GM12864 (cell line): ENCODE data around the gene DDN.
A peak's percentile ranks its signal among the peaks of the same experiment; 100 is the strongest.

Experiments used
- DNase-seq: peaks from one replicate; pipeline ENCODE4 v3.0.0-alpha.2; 2011; ENCODE audit warnings: low read depth
- H3K4me3 ChIP-seq: 2 replicates; pipeline ENCODE4 v1.5.1; 2011; ENCODE audit warnings: mild to moderate bottlenecking, low read depth, low read length, control low read depth
- TF ChIP-seq, protein P1 (sequence below): IDR thresholded peaks from 2 replicates; pipeline ENCODE4 v1.5.1; 2011; ENCODE audit warnings: low read depth, mild to moderate bottlenecking, moderate library complexity, low read length, control low read depth, inconsistent platforms; ENCODE audit errors: missing control alignments

DDN gene

DNA sequence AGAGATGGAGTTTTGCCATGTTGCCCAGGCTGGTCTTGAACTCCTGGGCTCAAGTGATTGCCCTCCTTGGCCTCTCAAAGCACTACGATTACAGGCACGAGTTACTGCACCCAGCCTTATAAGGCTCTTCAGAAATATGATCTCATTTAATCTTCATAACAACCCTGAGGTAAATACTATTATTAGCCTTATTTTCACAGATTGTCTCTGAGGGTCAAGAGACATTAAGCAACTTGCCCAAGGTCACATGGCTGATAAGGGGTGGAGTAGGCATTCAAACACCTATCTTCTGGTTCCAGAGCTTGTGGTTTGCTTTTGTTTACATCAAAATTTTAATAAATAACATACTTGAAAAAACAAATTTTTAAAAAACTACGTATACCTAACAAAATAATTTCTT is 14.3 kb upstream of the DDN start:
- no peak for DNase-seq
- TF ChIP-seq, protein P1, sequence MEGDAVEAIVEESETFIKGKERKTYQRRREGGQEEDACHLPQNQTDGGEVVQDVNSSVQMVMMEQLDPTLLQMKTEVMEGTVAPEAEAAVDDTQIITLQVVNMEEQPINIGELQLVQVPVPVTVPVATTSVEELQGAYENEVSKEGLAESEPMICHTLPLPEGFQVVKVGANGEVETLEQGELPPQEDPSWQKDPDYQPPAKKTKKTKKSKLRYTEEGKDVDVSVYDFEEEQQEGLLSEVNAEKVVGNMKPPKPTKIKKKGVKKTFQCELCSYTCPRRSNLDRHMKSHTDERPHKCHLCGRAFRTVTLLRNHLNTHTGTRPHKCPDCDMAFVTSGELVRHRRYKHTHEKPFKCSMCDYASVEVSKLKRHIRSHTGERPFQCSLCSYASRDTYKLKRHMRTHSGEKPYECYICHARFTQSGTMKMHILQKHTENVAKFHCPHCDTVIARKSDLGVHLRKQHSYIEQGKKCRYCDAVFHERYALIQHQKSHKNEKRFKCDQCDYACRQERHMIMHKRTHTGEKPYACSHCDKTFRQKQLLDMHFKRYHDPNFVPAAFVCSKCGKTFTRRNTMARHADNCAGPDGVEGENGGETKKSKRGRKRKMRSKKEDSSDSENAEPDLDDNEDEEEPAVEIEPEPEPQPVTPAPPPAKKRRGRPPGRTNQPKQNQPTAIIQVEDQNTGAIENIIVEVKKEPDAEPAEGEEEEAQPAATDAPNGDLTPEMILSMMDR = no peak
- H3K4me3 ChIP-seq = no peak overlapping the region

DNA sequence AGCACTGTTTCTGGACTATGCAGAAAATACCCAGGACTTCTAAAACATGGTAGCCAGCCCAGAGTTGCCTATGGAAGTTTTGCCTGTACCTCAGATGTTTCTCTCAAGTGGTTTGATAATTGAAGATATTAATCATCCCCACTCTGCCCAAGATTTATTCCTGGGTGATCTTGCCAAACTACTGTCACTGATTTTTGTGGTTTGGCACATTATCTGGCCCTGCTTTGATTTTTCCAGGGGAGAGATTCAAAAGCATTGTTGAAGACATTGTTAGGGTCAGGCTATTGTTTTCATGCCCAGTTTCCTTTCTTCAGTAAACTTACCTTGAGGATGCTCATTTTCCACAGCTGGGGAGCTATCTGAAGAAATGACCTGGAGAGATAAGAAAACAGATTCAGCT is 13.6 kb upstream of the DDN start:
- no peak for DNase-seq
- TF ChIP-seq, protein P1 = no peak
- no peak overlapping the region for H3K4me3 ChIP-seq

DNA sequence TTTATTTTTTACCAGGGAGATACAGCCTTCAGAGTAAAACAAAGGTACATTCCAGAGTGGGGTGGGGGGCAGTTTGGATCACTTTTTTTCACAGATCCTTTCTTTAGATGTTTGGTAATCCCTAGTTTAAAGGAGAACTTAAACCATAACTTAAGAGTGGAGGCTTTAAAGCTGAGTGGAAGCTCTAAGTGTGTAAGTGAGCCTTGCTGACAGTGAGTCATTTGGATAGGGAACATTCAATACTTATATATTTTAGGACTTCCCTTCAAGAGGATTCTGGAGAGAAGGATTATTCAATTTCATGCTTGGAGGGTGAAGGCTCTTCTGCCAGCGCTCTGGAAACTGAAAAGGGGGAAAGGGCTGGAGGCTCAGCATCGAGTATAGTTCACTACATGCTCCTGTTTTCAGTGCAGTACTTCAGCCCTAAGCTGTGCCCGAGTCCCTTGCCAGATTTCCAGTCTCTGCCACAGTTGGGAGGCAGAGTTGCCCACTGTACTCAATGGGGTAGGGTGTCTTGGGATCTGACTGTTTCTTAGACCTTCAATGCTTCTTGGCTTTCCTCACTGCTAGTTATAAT is 11.0 kb upstream of the DDN start:
- TF ChIP-seq, protein P1 = no peak
- H3K4me3 ChIP-seq = no peak overlapping the region
- DNase-seq = no peak

DNA sequence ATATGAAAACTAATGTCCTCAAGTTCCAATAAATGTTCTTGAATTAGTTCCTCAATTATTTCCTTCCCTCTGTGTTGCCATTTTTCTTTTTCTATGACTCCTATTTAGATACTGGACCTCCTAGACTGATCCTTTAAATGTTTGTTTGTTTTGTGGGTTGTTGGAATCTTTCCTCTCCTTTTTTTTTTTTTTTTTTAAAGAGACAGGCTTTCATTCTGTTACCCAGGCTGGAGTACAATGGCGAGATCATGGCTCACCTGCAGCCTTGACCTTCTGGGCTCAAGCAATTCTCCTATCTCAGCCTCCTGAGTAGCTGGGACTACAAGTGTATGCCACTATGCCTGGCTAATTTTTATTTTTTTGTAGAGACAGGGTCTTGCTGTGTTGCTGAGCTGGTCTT is 9.8 kb upstream of the DDN start:
- TF ChIP-seq, protein P1 = no peak
- DNase-seq = no peak
- no peak overlapping the region for H3K4me3 ChIP-seq

DNA sequence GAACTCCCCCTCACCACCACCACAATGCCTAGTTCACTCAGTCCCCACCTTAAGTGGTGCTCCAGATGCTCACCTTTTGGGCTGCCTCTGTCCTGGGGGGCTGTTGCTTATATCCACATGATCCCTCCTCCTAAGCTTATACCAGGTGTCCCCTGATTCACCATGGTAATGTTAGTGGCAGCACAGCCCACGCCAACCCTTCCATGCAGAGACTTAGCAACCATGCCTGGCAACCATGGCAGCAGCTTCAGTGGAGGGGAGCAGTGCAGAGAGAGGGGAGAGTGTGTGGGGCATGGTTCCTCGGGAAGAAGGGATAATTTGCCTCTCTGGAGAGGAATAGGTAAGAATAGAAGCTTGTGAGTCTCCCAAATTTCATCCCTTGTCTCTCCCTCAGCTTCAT is 1.2 kb upstream of the DDN start:
- H3K4me3 ChIP-seq = peak overlapping the region; percentile 66
- TF ChIP-seq, protein P1 = no peak
- no peak for DNase-seq

DNA sequence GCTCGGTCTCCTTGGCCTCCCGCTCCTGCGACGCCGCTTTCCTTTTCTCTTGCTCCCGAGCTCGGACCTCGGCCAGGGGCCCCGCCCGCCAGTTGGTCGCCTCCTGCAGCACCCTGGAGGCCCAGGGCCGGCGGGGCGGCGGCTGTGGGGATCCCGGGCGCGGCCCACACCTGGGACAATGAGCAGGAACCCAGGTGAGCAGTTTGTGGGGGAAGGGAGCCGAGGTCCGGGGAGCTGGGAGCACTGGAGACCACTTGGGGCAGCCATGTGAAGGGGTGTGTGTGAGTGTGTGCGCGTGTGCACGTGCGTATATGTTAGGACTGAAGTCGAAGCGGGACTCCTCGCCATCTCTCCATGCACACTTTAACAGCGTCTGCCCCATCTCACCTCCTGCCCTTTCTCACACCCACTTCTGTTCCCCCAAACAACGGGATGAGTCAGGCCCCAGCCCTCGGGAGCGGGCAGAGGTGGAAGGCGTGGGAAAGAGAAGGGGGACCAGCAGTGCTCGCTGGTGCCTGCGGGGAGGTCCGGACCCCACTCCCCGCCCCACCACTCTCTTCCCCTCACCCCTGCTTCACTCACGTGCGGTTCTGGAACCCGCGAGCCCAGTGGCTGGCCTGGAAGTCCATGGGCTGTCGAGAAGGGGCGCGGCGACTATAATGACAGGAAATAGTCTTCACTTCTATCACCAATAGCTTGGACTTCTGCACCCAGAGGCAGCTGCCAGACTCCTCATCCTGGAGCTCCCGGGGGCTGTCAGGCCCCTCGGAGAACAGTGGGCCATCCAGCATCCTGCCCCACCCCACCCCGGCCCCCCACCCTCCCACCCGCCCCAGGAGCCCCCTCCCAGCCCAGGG is 450 bp downstream of the DDN start:
- H3K4me3 ChIP-seq = peak overlapping the region; percentile 66
- TF ChIP-seq, protein P1 = no peak
- no peak for DNase-seq
